HEK293 (cell line): Measurements from ENCODE around the gene KIFAP3.
A peak's percentile ranks its signal among the peaks of the same experiment; 100 is the strongest.

Experiments used
- BCL11B ChIP-seq: fragments of 450-650 bp; formaldehyde crosslinking; IDR thresholded peaks from 2 replicates; pipeline ENCODE4 v1.5.1; 2016; ENCODE audit warnings: low read depth, missing biosample characterization, missing genetic modification characterization
- BCL6B ChIP-seq: fragments of 450-650 bp; formaldehyde crosslinking; IDR thresholded peaks from 2 replicates; pipeline ENCODE4 v1.5.1; 2017; ENCODE audit warnings: missing biosample characterization, missing genetic modification characterization
- GFI1B ChIP-seq: fragments of 450-650 bp; formaldehyde crosslinking; IDR thresholded peaks from 2 replicates; pipeline ENCODE4 v1.5.1; 2016; ENCODE audit warnings: missing biosample characterization, missing genetic modification characterization
- INSM2 ChIP-seq: fragments of 450-650 bp; formaldehyde crosslinking; IDR thresholded peaks from 2 replicates; pipeline ENCODE4 v1.5.1; 2016; ENCODE audit warnings: missing biosample characterization, missing genetic modification characterization
- KLF10 ChIP-seq: fragments of 450-650 bp; IDR thresholded peaks from 2 replicates; pipeline ENCODE4 v1.5.1; 2018; ENCODE audit warnings: missing biosample characterization, mild to moderate bottlenecking, missing genetic modification characterization
- KLF8 ChIP-seq: fragments of 450-650 bp; formaldehyde crosslinking; IDR thresholded peaks from 2 replicates; pipeline ENCODE4 v1.5.1; 2016; ENCODE audit warnings: missing biosample characterization, missing genetic modification characterization
- MZF1 ChIP-seq: fragments of 450-650 bp; formaldehyde crosslinking; IDR thresholded peaks from 2 replicates; pipeline ENCODE4 v1.5.1; 2017; ENCODE audit warnings: missing biosample characterization, missing genetic modification characterization, borderline replicate concordance
- PBX3 ChIP-seq: sonication (generic); formaldehyde crosslinking; IDR thresholded peaks from 2 replicates; pipeline ENCODE4 v1.8.1; 2022; ENCODE audit warnings: mild to moderate bottlenecking, moderate library complexity, missing genetic modification reagents
- PRDM10 ChIP-seq: fragments of 450-650 bp; formaldehyde crosslinking; IDR thresholded peaks from 2 replicates; pipeline ENCODE4 v1.5.1; 2016; ENCODE audit warnings: missing biosample characterization, missing genetic modification characterization
- SP7 ChIP-seq: fragments of 450-650 bp; formaldehyde crosslinking; IDR thresholded peaks from 2 replicates; pipeline ENCODE4 v1.5.1; 2016; ENCODE audit warnings: missing biosample characterization, missing genetic modification characterization
- WT1 ChIP-seq: fragments of 450-650 bp; formaldehyde crosslinking; IDR thresholded peaks from 2 replicates; pipeline ENCODE4 v1.5.1; 2016; ENCODE audit warnings: missing biosample characterization, missing genetic modification characterization
- YY1 ChIP-seq: fragments of 450-650 bp; formaldehyde crosslinking; IDR thresholded peaks from 2 replicates; pipeline ENCODE4 v1.5.1; 2018; ENCODE audit warnings: missing biosample characterization, missing genetic modification characterization
- ZBTB17 ChIP-seq: fragments of 450-650 bp; formaldehyde crosslinking; IDR thresholded peaks from 2 replicates; pipeline ENCODE4 v1.5.1; 2016; ENCODE audit warnings: missing biosample characterization, missing genetic modification characterization
- ZBTB26 ChIP-seq: fragments of 450-650 bp; formaldehyde crosslinking; optimal IDR thresholded peaks from 2 replicates; pipeline ENCODE3; 2016; ENCODE audit warnings: missing biosample characterization, mild to moderate bottlenecking, missing genetic modification characterization
- ZBTB48 ChIP-seq: fragments of 450-650 bp; formaldehyde crosslinking; IDR thresholded peaks from 2 replicates; pipeline ENCODE4 v1.5.1; 2016; ENCODE audit warnings: missing biosample characterization, missing genetic modification characterization
- ZNF10 ChIP-seq: fragments of 450-650 bp; formaldehyde crosslinking; IDR thresholded peaks from 2 replicates; pipeline ENCODE4 v1.5.1; 2017; ENCODE audit warnings: missing biosample characterization, missing genetic modification characterization
- ZNF155 ChIP-seq: fragments of 450-650 bp; formaldehyde crosslinking; IDR thresholded peaks from 2 replicates; pipeline ENCODE4 v1.5.1; 2016; ENCODE audit warnings: missing biosample characterization, missing genetic modification characterization
- ZNF175 ChIP-seq: fragments of 450-650 bp; formaldehyde crosslinking; IDR thresholded peaks from 2 replicates; pipeline ENCODE4 v1.5.1; 2016; ENCODE audit warnings: missing biosample characterization, missing genetic modification characterization
- ZNF184 ChIP-seq: fragments of 450-650 bp; IDR thresholded peaks from 2 replicates; pipeline ENCODE4 v1.5.1; 2018; ENCODE audit warnings: missing biosample characterization, mild to moderate bottlenecking, missing genetic modification characterization
- ZNF2 ChIP-seq: fragments of 450-650 bp; formaldehyde crosslinking; IDR thresholded peaks from 2 replicates; pipeline ENCODE4 v1.5.1; 2016; ENCODE audit warnings: missing biosample characterization, missing genetic modification characterization
- ZNF324 ChIP-seq: fragments of 450-650 bp; formaldehyde crosslinking; IDR thresholded peaks from 2 replicates; pipeline ENCODE4 v1.5.1; 2016; ENCODE audit warnings: missing biosample characterization, missing genetic modification characterization
- ZNF366 ChIP-seq: fragments of 450-650 bp; formaldehyde crosslinking; conservative IDR thresholded peaks from 2 replicates; pipeline ENCODE4 v1.5.1; 2016; ENCODE audit warnings: missing biosample characterization, missing genetic modification characterization
- ZNF610 ChIP-seq: fragments of 450-650 bp; formaldehyde crosslinking; IDR thresholded peaks from 2 replicates; pipeline ENCODE4 v1.5.1; 2016; ENCODE audit warnings: missing biosample characterization, missing genetic modification characterization, borderline replicate concordance
- ZNF658 ChIP-seq: fragments of 450-650 bp; formaldehyde crosslinking; IDR thresholded peaks from 2 replicates; pipeline ENCODE4; 2016; ENCODE audit warnings: missing biosample characterization, missing genetic modification characterization
- ZNF664 ChIP-seq: fragments of 450-650 bp; formaldehyde crosslinking; IDR thresholded peaks from 2 replicates; pipeline ENCODE4 v1.5.1; 2016; ENCODE audit warnings: missing biosample characterization, missing genetic modification characterization
- ZNF791 ChIP-seq: fragments of 450-650 bp; formaldehyde crosslinking; IDR thresholded peaks from 2 replicates; pipeline ENCODE4 v1.5.1; 2016; ENCODE audit warnings: missing biosample characterization, missing genetic modification characterization
- ZSCAN18 ChIP-seq: fragments of 450-650 bp; formaldehyde crosslinking; IDR thresholded peaks from 2 replicates; pipeline ENCODE4 v1.5.1; 2016; ENCODE audit warnings: missing biosample characterization, missing genetic modification characterization
- ZSCAN23 ChIP-seq: fragments of 450-650 bp; formaldehyde crosslinking; IDR thresholded peaks from 2 replicates; pipeline ENCODE4 v1.5.1; 2016; ENCODE audit warnings: missing biosample characterization, missing genetic modification characterization
- ZSCAN30 ChIP-seq: fragments of 450-650 bp; IDR thresholded peaks from 2 replicates; pipeline ENCODE4 v1.5.1; 2018; ENCODE audit warnings: missing biosample characterization, mild to moderate bottlenecking, missing genetic modification characterization, moderate library complexity
- ZXDB ChIP-seq: fragments of 450-650 bp; formaldehyde crosslinking; IDR thresholded peaks from 2 replicates; pipeline ENCODE4 v1.5.1; 2016; ENCODE audit warnings: missing biosample characterization, missing genetic modification characterization

Gene KIFAP3

GRCh38 chr1:170074250-170075157 lies at the start of gene KIFAP3 (continued):
- TF ChIP-seq BCL6B (tag by site-specific recombination) (no peak), ZBTB48 (tag by site-specific recombination) (peak; percentile 96), ZBTB26 (tag by site-specific recombination) (peak; percentile 27), ZNF175 (tag by site-specific recombination) (no peak), ZNF610 (tag by site-specific recombination) (peak; percentile 94), ZNF664 (tag by site-specific recombination) (peak; percentile 98), KLF8 (tag by site-specific recombination) (peak; percentile 53; the same call in 1 of the 2 replicates), MZF1 (tag by site-specific recombination) (peak; percentile 83), ZNF10 (tag by site-specific recombination) (peak; percentile 47; the same call in 1 of the 2 replicates), ZSCAN18 (tag by site-specific recombination) (no peak), PBX3 (CRISPR knock-in tag) (no peak), YY1 (peak; percentile 63), KLF10 (tag by site-specific recombination) (no peak), ZNF366 (tag by site-specific recombination) (peak; percentile 67), WT1 (tag by site-specific recombination) (peak; percentile 14; the same call in 1 of the 2 replicates), ZNF791 (no peak), ZNF324 (tag by site-specific recombination) (0 out of 2 replicates have a peak, but pooled peaks have one; percentile 28), ZXDB (tag by site-specific recombination) (0 out of 2 replicates have a peak, but pooled peaks have one; percentile 14), INSM2 (tag by site-specific recombination) (0 out of 2 replicates have a peak, but pooled peaks have one; percentile 13), ZNF184 (no peak), SP7 (tag by site-specific recombination) (peak; percentile 27), GFI1B (tag by site-specific recombination) (no peak), ZSCAN30 (tag by site-specific recombination) (0 out of 2 replicates have a peak, but pooled peaks have one; percentile 17), ZBTB17 (tag by site-specific recombination) (peak; percentile 75), ZNF2 (peak; percentile 95), ZNF155 (tag by site-specific recombination) (no peak), PRDM10 (tag by site-specific recombination) (peak; percentile 67), ZSCAN23 (no peak), BCL11B (tag by site-specific recombination) (no peak), ZNF658 (tag by site-specific recombination) (no peak)
